NCI-H345 (cell line): ENCODE data around the gene TET2.
"Not testable (repeated sequence)": the region's sequence is repeated elsewhere in the genome, so short reads cannot be mapped to it uniquely, and the experiment has no call there.

Experiments used
- DNase-seq: peaks from one replicate; lab custom pipeline; 2025; lab: John Stamatoyannopoulos, UW

TET2 gene

DNA sequence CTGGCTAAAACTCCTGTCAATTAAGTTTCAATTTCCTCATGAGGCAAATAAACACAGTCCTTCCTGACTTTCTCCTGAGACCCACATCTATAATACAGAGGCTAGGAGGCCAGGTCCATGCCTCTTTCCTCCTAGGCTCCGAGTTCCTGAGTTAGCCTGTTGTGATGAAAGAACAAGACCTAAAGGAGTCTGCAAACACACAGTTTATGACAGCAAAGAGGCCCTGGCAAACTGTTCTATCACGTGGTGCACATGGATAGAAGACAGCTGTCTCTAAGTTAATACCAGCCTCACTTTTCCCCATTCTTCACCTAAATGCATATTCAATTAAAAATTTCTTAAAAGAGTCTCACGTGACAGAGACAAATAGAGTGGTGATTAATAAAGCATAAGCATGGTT lies 145.2 kb downstream of the TET2 start:
- DNase-seq: no peak

DNA sequence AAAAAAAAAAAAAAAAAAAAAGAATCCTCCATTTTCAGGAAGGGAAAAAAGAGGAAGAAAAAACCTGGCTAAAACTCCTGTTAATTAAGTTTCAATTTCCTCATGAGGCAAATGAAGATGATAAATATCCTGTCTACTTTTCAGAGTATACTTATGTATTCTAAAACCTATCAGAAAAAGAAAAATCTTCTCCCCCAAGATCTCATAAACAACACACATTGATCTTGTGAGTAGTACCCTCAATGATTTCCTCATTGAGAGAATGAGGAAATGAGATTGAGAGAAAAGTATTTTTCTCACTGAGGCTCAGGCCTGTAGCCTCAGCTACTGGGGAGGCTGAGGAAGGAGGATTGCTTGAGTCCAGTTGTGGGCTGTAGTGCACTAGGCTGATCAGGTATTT lies 146.7 kb downstream of the TET2 start:
- DNase-seq: no peak

- DNase-seq: no peak
These were observed 150.0 kb downstream of the TET2 start for GRCh38 chr4:105296672-105297071.

GRCh38 chr4:105299027-105299426 lies 152.4 kb downstream of the TET2 start:
- not testable (repeated sequence) for DNase-seq

DNA sequence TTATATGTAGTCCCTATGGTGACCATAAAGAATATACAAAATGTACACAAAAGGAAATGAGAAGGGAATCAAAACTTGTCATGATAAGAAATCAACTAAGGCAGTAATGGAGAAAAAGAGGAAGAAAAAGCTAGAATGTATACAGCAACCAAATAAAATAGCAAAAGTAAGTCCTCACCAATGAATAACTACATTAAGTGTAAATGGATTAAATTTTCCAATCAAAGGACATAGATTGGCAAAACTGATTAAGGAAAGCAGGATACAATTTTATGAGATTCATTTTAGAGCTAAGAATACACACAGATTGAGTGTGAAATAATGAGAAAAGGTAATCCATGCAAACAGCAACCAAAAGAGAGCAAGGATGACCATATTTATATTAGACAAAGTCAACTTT lies 157.4 kb downstream of the TET2 start:
- no peak for DNase-seq

DNA sequence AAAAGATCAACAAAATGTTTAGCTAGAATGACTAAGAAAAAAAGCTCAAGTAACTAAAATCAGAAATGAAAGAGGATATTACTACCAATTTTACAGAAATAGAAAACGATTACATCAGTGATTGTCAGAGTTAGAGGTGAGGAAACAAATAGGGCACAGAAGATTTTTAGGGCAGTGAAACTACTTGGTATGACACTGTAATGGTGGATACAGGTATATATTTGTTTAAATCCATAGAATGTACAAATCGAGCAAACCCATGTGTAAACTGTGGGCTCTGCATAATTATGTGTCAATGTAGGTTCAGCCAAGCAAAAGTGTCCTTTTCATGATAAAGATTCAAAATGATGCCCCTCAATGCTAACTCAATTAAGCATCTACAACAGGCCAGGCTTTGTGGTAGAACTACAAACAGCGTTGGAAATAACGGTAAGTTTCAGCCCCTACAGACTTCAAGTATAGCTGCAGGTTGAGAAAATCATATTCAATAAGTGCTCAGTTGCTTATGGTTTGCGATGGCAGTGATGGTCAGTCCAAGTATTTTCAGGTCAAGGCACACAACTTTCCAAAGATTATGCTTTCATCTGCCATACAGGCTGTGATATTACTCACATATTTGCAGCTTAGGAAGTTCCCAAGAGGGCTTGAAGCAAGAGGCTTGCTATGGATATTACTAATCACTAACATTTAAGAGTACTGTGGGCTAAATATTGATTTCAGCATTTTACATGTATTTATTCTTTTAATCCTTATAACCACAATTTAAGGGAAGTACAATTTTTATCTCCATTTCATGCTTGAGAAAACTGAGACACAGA lies 158.6 kb downstream of the TET2 start:
- no peak for DNase-seq

DNA sequence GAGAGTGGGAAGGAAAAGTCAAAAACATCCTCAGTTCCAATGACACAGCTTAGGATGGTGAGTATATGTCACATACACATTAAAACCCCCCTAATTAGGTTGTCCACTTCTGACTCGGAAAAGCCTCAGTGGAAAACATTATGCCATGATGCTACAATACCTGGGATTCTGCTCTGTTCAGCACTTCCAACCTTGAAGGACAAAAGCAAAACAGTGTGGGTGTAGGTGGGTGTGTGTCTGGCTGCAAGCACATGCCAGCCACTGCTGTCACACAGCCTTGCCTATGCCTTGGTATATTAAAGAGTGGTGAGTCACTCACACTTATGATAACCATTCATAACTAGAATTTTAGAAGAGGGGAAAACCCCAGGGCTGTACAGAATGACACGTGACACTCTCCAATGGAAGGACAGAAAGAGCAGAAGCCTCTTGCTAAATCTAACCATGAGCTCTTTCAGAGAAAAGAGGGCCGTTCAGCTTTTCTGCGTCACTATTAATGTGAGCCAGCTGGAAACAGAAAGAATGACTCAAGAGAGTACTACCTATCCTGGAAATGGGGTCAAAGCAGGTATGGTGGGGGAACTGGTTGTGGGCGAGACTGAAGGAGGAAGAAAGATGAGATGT lies 159.6 kb downstream of the TET2 start:
- DNase-seq: no peak

DNA sequence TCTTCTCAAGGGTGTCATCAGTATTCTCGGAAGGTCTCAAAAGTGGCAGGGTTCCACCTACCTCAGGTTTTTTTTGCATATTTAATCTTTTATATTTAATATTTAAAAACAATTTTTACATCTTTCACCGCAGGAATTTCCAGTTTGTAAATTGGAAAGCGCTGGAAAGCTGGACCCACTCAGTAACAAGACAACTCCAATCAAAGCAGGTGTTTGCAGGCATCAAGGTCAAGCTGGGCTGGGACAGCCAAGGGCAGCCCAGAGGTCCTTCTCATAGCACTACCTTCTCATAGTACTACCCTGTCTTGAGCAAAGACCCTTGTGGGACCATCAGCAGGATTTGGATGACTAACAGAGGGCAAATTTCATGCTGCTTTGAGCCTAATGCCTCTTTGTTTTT lies 160.1 kb downstream of the TET2 start:
- DNase-seq: no peak

DNA sequence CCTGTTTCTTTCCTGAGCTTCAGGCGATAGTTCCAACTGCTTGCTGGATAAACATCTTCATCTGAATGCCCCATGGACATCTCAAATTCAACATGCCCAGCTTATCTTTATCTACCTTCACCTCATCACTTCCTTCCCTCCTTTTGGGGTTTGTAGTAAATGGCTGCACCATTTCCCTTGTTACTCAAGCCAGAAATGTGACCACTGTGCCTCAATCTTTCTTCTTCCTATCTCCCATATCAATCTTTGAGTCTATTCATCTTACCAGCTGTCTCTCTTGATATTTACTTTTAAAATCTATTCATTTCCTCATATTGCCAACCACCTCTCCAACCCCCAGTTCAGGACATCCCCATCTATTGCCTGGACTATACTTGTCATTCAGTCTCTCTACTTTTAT lies 171.8 kb downstream of the TET2 start:
- DNase-seq: no peak

GRCh38 chr4:105327222-105327621 lies 180.5 kb downstream of the TET2 start:
- DNase-seq: no peak

GRCh38 chr4:105327956-105328355 lies 181.3 kb downstream of the TET2 start:
- DNase-seq: no peak

GRCh38 chr4:105329081-105329480 lies 182.4 kb downstream of the TET2 start:
- DNase-seq: no peak
